BJ (cell line): ENCODE results near the gene CENPB. TPM values are rescaled to one million over a fixed set of nuclear protein-coding genes. Genes with fewer than 3 reads are reported as not detected.

Experiments used
- CTCF ChIA-PET: fragments of 350-600 bp; formaldehyde crosslinking; extraction: SDS; loops from one replicate; lab custom pipeline; 2021; ENCODE audit warnings: antibody characterized with exemption, inconsistent platforms; lab: Yijun Ruan, JAX
- POLR2A ChIA-PET: fragments of 300-600 bp; sonication (Branson Sonifier 250); formaldehyde crosslinking; extraction: SDS; loops from one replicate; lab custom pipeline; 2021; ENCODE audit warnings: antibody characterized with exemption; lab: Charles Lee
- DNase-seq: peaks from one replicate; pipeline ENCODE4 v3.0.0-alpha.2; 2011; ENCODE audit warnings: low read depth
- H3K27me3 ChIP-seq: 2 replicates; pipeline ENCODE4 v1.6.0; 2011; ENCODE audit warnings: low read length; ENCODE audit not compliant: control insufficient read depth, insufficient read depth
- H3K36me3 ChIP-seq: 2 replicates; pipeline ENCODE4 v1.5.1; 2011; ENCODE audit warnings: low read length; ENCODE audit not compliant: control insufficient read depth, insufficient read depth
- H3K4me3 ChIP-seq: 2 replicates; pipeline ENCODE4 v1.5.1; 2011; ENCODE audit warnings: low read depth, mild to moderate bottlenecking, control low read depth, low read length
- polyA plus RNA-seq: library from polyadenylated mRNA; depleted of rRNA; stranded (reverse); fragments of >200 nt; gene quantifications from 2 replicates; pipeline ENCODE4 v1.2.3, GENCODE V29; 2011
- TF ChIP-seq, protein P1 (sequence below): IDR thresholded peaks from 2 replicates; pipeline ENCODE4 v1.5.1; 2011; ENCODE audit warnings: low read depth, mild to moderate bottlenecking, control low read depth, inconsistent platforms, low read length, moderate library complexity; ENCODE audit not compliant: insufficient read depth

Gene CENPB
- polyA plus RNA-seq, 1 experiment = 47.5 TPM

DNA sequence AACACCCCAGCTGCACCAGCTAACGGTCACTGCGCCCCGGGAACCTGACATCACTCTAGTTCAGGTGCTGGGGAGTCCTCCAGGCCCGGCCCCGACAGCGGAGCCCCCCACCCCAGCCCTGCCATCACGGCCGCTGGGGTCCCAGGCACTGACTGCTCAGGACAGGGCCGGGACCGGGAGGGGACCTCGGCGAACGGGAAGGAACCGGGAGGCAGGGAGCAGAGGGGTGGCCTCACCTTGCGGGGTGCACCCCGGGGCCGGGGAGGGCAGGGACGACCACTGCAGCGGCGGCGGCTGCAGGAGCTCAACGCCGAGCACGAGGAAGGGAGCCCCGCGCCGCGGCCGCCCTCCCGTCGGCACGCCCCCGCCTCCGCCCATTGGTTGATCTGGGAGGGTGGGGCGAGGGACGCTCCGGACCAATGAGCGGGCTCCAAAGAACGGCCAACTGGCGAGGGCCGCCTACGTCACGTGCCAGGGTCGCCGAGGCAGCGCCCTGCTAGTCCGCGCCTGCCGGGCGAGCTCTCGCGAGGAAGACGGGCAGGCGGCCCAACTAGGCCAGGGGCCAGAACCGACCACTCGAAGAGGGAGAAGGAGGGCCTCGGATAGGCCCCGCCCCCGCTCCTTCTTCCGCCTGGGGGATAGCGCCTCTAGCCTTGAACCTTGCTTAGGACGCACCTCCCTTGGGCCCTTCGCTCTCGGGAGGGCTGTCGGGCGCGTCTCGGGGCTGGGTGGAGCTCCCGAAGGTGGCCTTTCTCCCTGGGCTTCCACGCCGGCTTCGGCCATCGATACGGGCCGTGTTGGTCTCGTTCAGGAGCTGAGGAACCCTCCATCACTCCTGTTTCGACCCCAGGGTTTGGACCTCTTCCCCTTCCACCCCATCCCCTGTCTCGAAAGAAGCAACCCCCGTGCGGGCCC, 18.9 kb downstream of the CENPB start, which contains the start of gene ADISSP:
Gene ADISSP (minus strand): TSS at position 327 of the 915 bp plus-strand sequence. CDS start 7,653 bp downstream, outside the sequence.
- TF ChIP-seq, protein P1, sequence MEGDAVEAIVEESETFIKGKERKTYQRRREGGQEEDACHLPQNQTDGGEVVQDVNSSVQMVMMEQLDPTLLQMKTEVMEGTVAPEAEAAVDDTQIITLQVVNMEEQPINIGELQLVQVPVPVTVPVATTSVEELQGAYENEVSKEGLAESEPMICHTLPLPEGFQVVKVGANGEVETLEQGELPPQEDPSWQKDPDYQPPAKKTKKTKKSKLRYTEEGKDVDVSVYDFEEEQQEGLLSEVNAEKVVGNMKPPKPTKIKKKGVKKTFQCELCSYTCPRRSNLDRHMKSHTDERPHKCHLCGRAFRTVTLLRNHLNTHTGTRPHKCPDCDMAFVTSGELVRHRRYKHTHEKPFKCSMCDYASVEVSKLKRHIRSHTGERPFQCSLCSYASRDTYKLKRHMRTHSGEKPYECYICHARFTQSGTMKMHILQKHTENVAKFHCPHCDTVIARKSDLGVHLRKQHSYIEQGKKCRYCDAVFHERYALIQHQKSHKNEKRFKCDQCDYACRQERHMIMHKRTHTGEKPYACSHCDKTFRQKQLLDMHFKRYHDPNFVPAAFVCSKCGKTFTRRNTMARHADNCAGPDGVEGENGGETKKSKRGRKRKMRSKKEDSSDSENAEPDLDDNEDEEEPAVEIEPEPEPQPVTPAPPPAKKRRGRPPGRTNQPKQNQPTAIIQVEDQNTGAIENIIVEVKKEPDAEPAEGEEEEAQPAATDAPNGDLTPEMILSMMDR = peak; percentile 30
- CTCF ChIA-PET = interaction anchor here (0.6 to 4.7 kb wide), 15 partner anchors 10 to 257 kb away, joined by 3 to 51 read pairs (median 6); partner anchors contain the start of genes AP5S1, CENPB and SPEF1
- Histone ChIP-seq H3K27me3 (no peaks in the 10 kb centered on the region), H3K36me3 (no peaks in the 10 kb centered on the region), H3K4me3 (peak within 1 kb of the TSS; percentile 73)
- DNase-seq = peak; percentile 85
- POLR2A ChIA-PET = interaction anchor here (1.0 kb wide), 1 partner anchor 14 kb away, joined by 3 read pairs; the partner anchor contains the start of gene SPEF1

DNA sequence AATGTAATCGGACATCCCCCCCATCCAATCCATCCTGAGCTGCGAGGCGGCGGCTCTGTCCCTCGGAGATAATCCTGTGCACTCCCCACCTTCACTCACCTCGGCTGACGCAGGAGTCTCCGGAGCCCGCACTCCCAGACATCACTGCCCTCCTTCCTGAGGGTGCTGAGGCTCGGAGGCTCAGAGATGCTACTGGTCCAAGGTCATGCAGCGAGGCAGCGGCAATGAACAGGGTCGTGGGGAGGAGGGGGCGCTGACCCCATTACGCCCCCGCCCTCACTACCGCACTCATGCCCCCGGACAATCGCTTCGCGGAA, 19.5 kb downstream of the CENPB start:
- POLR2A ChIA-PET = no interaction called here

DNA sequence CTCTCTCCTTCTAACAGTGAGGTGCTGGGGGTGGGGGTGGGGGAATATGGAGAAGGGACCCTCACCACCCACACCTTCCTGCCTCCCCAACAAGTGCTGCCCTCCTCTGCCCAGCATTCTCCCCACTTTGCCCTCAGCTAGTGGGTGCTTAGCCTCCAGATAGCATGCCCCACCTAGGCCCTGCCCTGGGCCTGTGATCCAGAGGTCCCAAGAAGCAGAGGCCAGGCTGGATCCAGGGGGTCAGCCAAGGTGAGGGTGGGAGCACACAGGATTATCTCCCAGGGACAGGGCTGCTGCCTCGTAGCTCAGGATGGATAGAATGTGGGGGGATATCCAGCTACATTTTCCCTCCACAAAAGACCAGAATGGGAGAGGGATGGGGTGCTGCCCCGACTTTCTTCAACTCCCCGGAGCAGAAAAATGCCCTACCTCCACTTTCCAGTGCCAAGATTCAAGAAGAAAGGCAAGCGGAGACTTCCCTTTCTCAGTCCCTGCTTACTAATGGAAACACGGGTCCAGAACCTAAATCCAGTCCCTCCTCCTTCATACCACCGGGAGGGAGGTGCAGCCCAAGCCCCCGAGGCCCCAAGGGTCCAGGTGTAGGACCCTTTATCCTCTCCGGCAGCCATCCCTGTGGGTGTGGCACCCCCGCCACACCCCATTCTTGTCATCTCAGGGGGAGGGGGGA, 20.0 kb downstream of the CENPB start:
- no peak for DNase-seq
- ChIA-PET POLR2A (no interaction called here), CTCF (interaction anchor here (0.6 to 4.7 kb wide), 10 partner anchors 11 to 258 kb away, joined by 3 to 51 read pairs (median 4); partner anchors contain the start of genes AP5S1, CENPB and SPEF1)
- Histone ChIP-seq H3K4me3 (peak overlapping the region; percentile 71), H3K27me3 (no peaks in the 10 kb centered on the region), H3K36me3 (no peaks in the 10 kb centered on the region)
- TF ChIP-seq, protein P1 = no peak

More for the DNA sequence above, 19.5 kb downstream of the CENPB start:
- TF ChIP-seq, protein P1 = no peak
- no peaks in the 10 kb centered on the region for H3K36me3 ChIP-seq
- H3K27me3 ChIP-seq = no peaks in the 10 kb centered on the region
- peak overlapping the region; percentile 71 for H3K4me3 ChIP-seq
- no peak for DNase-seq
- CTCF ChIA-PET = interaction anchor here (0.6 to 4.7 kb wide), 8 partner anchors 10 to 257 kb away, joined by 3 to 51 read pairs (median 6); partner anchors contain the start of genes AP5S1 and SPEF1

DNA sequence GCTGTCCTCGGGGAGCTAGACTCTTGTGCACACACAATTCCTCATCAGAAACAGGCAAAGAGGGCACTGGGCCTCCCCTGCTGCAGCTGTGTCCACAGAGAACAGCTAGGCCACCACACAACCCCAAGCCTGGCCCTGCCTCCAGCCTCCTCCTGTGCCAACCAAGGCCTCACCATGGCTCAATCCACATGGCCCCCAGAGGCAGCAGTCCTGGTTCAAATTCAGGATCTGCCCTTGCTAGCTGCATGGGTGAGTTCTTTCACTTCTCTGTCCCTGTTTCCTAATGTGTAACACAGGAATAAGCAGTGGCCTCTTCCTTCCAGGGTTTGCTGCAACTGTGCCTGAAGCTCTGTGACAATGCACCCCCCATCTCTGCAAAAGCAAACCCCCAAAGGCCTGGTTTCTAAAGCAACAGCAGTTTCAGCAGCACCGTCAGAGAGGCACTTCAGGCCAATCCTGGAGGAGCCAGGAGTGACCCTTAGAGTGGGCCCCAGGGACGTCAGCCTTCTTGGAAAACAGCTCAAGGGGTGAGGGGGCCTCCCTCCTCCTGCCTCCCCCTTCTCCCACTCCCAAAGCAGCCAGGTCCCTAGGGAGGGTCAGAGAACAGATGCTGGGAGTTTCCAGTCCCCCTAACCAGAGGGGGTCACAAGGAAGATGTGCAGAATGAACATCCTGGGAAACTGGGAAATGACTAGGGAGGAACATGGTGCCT, 21.2 kb downstream of the CENPB start:
- ChIA-PET POLR2A (no interaction called here), CTCF (interaction anchor here (0.6 to 4.7 kb wide), 10 partner anchors 10 to 87 kb away, joined by 3 to 51 read pairs (median 4); partner anchors contain the start of genes CENPB and SPEF1)
- Histone ChIP-seq H3K4me3 (no peak overlapping the region), H3K36me3 (no peaks in the 10 kb centered on the region), H3K27me3 (no peaks in the 10 kb centered on the region)
- TF ChIP-seq, protein P1 = no peak
- no peak for DNase-seq
